Measurements from ENCODE around the gene NTRK2. TPM values are rescaled to one million over a fixed set of nuclear protein-coding genes. Genes with fewer than 3 reads are reported as not detected.
A peak's percentile ranks its signal among the peaks of the same experiment; 100 is the strongest.

Gene NTRK2
- total RNA-seq, 1 donor from 2014 or later, result 0.02 TPM

GRCh38 chr9:85016384-85017006, 347.0 kb downstream of the NTRK2 start:
- peaks cover 16% of the 10 kb centered on the region for H3K4me1 Mint-ChIP-seq
- peak overlapping the region; percentile 10 for H2AFZ ChIP-seq (replicated peaks)
- H3K9ac ChIP-seq, result no peak overlapping the region
- no peak overlapping the region for H3K27ac ChIP-seq
- H3K4me1 ChIP-seq, result no peaks in the 10 kb centered on the region
- no peak overlapping the region for H3K4me2 ChIP-seq
- no peaks in the 10 kb centered on the region for H3F3A ChIP-seq (ENCODE audit: low read depth)
- no peak overlapping the region for H3K4me3 ChIP-seq
- no peaks in the 10 kb centered on the region for H4K20me1 ChIP-seq (ENCODE audit: low read depth)
- H3K9me3 ChIP-seq (ENCODE audit: low read depth), result no peaks in the 10 kb centered on the region
- peaks cover 6% of the 10 kb centered on the region for H3K27me3 Mint-ChIP-seq (ENCODE audit: insufficient read depth, low read depth)
- H3K36me3 ChIP-seq, result no peaks in the 10 kb centered on the region
- H3K27ac Mint-ChIP-seq, result peak overlapping the region; percentile 61
- H3K9me3 Mint-ChIP-seq, result no peaks in the 10 kb centered on the region
- no peak for TF ChIP-seq EZH2phosphoT487 (IDR thresholded peaks at IDR 0.05)
- no peak for TF ChIP-seq EZH2 (IDR thresholded peaks at IDR 0.05)
- TF ChIP-seq CTCF (IDR thresholded peaks at IDR 0.05), result no peak
- no peak for DNase-seq (ENCODE audit: low spot score)
- no peaks in the 10 kb centered on the region for H3K27me3 ChIP-seq
- no peak overlapping the region for H3K4me3 Mint-ChIP-seq
- H3K36me3 Mint-ChIP-seq, result no peaks in the 10 kb centered on the region
- no peaks in the 10 kb centered on the region for H3K79me2 ChIP-seq (ENCODE audit: low read depth)

GRCh38 chr9:85020791-85021190, 351.3 kb downstream of the NTRK2 start:
- Histone ChIP-seq H3K4me2 (no peak overlapping the region), H3K4me1 (no peaks in the 10 kb centered on the region)

GRCh38 chr9:85021686-85022085, 352.2 kb downstream of the NTRK2 start:
- no peak overlapping the region for H3K4me3 ChIP-seq
- Mint-ChIP-seq H3K27ac (no peak overlapping the region), H3K4me3 (no peak overlapping the region), H3K9me3 (no peaks in the 10 kb centered on the region), H3K36me3 (no peaks in the 10 kb centered on the region), H3K27me3 (ENCODE audit: insufficient read depth, low read depth) (peaks cover 6% of the 10 kb centered on the region), H3K4me1 (peaks cover 6% of the 10 kb centered on the region)
- H3K27me3 ChIP-seq, result no peaks in the 10 kb centered on the region
- H2AFZ ChIP-seq (replicated peaks), result no peak overlapping the region
- H3K27ac ChIP-seq, result no peak overlapping the region
- H3K9ac ChIP-seq, result no peak overlapping the region
- no peak overlapping the region for H3K4me2 ChIP-seq
- no peaks in the 10 kb centered on the region for H3F3A ChIP-seq (ENCODE audit: low read depth)
- DNase-seq (ENCODE audit: low spot score), result no peak
- no peaks in the 10 kb centered on the region for H3K36me3 ChIP-seq
- no peak for TF ChIP-seq CTCF (IDR thresholded peaks at IDR 0.05)
- TF ChIP-seq EZH2phosphoT487 (IDR thresholded peaks at IDR 0.05), result no peak
- no peaks in the 10 kb centered on the region for H3K9me3 ChIP-seq (ENCODE audit: low read depth)
- H3K4me1 ChIP-seq, result no peaks in the 10 kb centered on the region
- no peaks in the 10 kb centered on the region for H3K79me2 ChIP-seq (ENCODE audit: low read depth)
- no peaks in the 10 kb centered on the region for H4K20me1 ChIP-seq (ENCODE audit: low read depth)

More at GRCh38 chr9:85020791-85021190, 351.3 kb downstream of the NTRK2 start:
- Histone ChIP-seq H2AFZ (replicated peaks) (no peak overlapping the region), H3K79me2 (ENCODE audit: low read depth) (no peaks in the 10 kb centered on the region), H3K27me3 (no peaks in the 10 kb centered on the region), H3K9ac (no peak overlapping the region), H3K9me3 (ENCODE audit: low read depth) (no peaks in the 10 kb centered on the region), H3K27ac (no peak overlapping the region), H3K36me3 (no peaks in the 10 kb centered on the region), H4K20me1 (ENCODE audit: low read depth) (no peaks in the 10 kb centered on the region), H3F3A (ENCODE audit: low read depth) (no peaks in the 10 kb centered on the region), H3K4me3 (no peak overlapping the region)
- Mint-ChIP-seq H3K36me3 (no peaks in the 10 kb centered on the region), H3K9me3 (no peaks in the 10 kb centered on the region), H3K4me3 (no peak overlapping the region), H3K27ac (no peak overlapping the region), H3K27me3 (ENCODE audit: insufficient read depth, low read depth) (peaks cover 6% of the 10 kb centered on the region), H3K4me1 (peaks cover 15% of the 10 kb centered on the region)
- TF ChIP-seq CTCF (IDR thresholded peaks at IDR 0.05) (no peak), EZH2 (IDR thresholded peaks at IDR 0.05) (no peak), EZH2phosphoT487 (IDR thresholded peaks at IDR 0.05) (no peak)
- no peak for DNase-seq (ENCODE audit: low spot score)

Data from neural progenitor cell (in vitro differentiated cells).